A172 (cell line): ENCODE results near the gene TTC24. TPM values are rescaled to one million over a fixed set of nuclear protein-coding genes. Genes with fewer than 3 reads are reported as not detected.
"Not testable (repeated sequence)": the region's sequence is repeated elsewhere in the genome, so short reads cannot be mapped to it uniquely, and the experiment has no call there.

ENCODE experiments used
- DNase-seq: peaks from one replicate; pipeline ENCODE4 v3.0.0-alpha.2; 2015; ENCODE audit warnings: low spot score
- total RNA-seq: library from RNA; depleted of rRNA; stranded (reverse); fragments of >200 nt; shearing (Covaris generic); gene quantifications from 2 replicates; pipeline ENCODE4 v1.2.3, GENCODE V29; 2014; rRNA removed

TTC24 gene
- total RNA-seq = not detected in 2 replicates

DNA sequence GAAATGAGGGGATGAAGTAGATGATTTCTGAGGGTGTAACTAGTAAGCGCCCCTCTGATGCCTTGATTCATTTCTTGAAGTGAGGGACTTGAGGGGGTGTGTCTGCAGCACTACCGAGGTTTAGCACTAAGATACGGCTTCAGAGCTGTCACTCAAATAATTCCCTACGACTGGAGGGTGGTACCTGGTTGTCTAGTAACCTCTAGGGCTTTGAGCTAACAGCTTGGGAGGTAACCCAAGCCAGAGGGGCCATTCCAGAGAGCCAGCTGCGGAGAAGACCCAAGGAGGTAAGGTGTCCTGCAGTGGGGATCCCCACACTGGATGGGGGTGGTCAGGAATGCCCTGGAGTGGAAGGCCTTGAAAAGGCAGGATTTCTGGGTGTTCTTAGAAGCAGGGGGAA, at the start of gene TTC24:
TTC24 (plus strand) TSS at position 252 of the 400 bp plus-strand sequence. CDS start 1,642 bp downstream, outside the sequence.
- no peak for DNase-seq

DNA sequence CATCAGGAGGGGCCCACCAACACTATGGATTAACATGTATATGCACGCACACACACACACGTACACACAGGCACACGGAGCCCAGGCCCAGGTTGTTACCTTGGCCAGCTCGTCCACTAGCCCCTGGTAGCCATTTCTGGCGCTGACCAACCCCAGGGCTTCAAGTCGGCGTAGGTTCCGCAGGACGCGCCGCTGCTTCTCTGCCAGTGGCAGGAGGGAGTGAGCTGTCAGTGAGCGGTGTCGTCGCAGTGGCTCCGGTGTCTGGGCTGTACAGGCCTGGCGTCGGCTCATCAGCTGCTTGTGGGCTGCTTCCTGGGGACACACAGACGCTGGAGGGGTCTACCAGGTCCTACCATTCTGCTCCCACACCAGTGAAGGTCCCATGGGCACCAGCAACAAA, 49.5 kb upstream of the TTC24 start:
- no peak for DNase-seq

DNA sequence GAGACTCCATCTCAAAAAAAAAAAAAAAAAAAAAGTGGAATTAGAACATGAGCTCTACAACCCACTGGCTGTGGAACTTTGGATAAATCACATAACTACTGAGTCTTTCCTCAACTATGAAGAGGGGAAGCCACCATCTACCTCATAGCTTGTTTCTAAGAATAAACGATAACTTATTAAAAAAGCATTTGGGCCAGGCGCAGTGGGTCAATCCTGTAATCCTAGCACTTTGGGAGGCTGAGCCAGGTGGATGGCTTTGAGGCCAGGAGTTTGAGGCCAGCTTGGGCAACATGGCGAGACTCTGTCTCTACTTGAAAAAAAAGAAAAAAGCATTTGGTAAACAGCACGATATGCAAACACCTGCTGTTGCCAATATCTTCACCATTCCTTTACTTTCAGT, 47.1 kb upstream of the TTC24 start:
- no peak for DNase-seq

DNA sequence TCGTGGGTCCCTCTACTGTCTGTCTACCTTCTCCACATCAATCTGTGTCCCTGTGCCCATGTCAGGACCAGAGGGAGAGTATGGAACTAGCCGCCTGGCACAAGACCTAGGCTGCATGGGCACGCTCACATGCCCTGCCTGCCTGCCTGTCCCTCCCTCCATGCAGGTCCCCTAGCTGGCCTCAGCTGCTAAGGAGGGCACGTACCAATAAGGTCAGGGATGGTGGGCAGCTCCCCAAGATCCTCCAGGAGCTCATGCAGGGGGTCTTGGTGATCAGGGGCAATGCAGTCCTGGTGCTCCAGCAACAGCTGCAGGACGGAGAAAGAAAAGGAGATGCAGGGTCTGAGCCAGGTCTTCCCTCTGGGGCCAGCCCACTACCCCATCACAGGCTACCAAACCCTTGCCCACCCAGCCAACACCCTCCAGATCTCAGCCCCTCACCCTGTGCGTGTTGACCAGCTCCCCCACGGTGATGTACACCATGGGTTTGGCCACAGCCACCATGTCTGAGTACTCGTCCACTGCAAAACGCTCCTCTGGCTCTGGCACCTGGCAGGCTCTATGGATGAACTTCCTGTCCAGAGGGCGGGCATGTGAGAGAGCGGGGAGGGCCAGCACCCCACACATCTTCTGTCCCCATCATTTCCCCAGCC, 45.8 kb upstream of the TTC24 start:
- no peak for DNase-seq

- DNase-seq = no peak
Measured at GRCh38 chr1:156534424-156535060, 45.0 kb upstream of the TTC24 start.

DNA sequence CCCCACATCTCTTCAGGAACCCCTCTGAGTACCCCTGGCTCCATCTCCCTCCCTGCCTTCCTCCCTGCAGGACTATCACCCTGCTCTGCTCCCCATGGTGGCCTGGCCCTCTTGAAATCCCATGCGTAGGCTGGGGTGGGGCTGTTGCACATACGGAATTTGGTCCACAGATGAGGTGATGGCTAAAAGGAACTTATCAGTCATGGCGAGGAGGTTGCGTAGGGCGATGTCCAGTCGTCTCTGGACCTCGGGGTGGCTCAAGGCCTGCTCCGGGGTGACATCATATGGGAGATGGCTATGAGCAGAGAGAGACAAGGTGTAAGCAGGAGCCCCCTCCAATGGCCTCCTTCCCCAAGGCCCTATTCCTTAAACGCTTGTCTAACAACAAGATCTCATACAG, 42.5 kb upstream of the TTC24 start:
- no peak for DNase-seq

DNA sequence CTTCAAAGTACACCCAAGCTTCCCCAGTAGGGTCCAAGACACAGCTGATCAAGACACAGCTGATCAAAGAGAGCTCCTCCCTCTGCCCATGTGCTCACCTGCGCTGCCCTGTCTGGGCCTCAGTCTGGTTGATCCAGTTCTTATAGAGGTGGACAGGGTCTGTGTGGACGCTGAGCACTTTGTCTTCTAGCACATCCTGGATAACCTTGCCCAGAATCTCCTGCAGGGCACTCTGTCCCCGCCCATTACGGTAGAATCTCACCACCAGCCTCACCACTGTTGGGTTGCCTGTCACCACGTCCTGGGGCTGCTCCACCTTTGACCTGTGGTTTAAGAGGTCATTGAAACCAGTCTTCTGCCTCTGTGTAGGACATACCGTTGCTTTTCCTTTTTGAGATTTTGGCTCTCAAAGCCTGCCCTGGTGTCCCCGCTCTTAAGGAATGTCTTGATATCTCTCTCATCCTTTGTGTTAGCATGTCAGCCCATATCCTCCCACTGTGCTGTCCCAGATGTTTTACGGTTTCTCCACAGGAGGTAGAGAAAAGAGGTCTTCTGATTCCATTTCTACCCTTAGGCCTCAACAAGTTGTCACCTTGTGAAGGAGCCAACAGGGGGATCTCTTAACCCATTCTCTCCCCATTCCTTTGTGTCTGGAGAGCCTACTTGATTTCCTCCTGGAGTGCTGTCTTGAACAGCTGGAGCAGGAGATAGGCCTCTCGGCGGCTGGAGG, 40.6 kb upstream of the TTC24 start:
- DNase-seq = no peak

DNA sequence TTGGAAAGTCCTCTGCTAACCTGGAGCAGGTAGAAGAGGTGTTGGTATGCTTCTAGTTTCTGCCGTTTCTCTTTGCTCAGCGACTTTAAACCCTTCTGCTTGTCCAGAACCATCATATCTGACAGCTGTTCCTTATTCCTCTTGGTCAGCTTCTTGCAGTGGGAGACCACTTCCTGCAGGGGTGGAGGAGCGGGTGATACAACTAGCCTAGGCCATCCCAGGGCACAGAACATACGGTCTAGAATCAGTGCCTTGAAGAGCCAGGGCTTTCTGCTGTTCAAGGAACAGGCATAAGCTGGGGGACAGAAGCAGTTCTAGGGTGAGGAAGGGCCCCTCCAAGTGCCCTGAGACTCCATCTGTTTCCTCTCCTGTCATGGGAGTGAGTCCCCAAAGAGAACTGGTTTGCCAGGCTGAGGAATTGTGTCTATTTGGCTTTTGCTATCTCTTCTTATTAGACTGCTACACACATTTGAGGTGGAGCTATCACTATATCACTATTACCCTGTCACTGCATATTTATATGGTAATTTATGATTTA, 39.6 kb upstream of the TTC24 start:
- no peak for DNase-seq

GRCh38 chr1:156540955-156541354, 38.6 kb upstream of the TTC24 start:
- DNase-seq = no peak

DNA sequence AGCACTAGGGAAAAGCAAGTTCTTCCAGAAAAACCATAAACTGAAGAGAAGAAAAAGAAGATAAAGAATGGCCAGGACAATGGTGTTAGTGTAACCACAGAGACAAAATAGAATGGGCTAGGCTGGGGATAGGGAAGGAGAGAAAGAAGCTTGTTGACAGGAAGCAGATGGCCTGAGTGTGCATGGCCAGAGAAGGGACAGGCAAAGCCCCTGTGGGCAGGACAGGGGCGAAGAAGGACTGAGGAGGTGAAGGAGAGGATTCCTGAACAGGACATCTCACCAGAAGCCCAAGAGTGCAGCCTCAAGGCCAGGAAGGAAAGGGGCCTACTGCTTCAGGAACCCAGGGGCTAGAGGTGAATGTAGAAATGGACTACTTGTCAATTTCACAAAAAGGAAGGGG, 36.5 kb upstream of the TTC24 start:
- no peak for DNase-seq

- no peak for DNase-seq
Measured at GRCh38 chr1:156544592-156545102, 34.9 kb upstream of the TTC24 start.

GRCh38 chr1:156546267-156546666, 33.3 kb upstream of the TTC24 start:
- DNase-seq = no peak

- no peak for DNase-seq
Measured at GRCh38 chr1:156547434-156547833, 32.1 kb upstream of the TTC24 start.

DNA sequence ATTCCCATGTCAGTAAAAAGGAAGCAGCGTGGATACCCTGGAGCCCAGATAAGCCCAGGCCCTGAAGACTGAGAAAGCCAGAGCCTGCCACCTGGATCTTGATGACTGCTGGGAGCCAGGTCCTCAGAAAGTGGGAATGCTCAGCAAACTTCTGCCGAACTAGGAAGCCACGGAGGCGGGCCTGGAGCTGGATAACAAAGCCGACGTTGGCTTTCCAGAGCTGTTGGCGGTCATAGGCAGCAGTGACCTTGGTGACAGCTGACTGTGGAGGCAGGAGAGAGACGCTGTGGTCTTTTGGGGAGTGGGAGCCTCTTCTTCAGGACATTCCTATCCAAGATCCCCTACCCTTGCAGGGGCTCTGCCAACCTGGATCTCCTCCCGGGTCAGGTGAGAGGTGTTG, 31.5 kb upstream of the TTC24 start:
- no peak for DNase-seq

DNA sequence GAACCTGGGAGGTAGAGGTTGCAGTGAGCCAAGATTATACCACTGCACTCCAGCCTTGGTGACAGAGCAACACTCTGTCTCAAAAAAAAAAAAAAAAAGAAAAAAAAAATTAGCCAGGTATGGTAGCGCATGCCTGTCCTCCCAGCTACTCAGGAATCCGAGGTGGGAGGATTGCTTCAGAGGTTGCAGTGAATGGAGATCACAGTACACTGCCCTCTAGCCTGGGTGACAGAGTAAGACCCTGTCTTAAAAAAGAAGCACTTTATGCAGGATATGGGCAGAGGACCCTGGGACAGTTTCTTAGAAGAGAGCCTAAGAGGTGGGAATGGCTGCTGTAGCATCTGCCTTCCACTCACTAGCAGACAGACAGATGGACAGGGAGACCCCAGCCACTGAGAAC, 30.1 kb upstream of the TTC24 start:
- no peak for DNase-seq

DNA sequence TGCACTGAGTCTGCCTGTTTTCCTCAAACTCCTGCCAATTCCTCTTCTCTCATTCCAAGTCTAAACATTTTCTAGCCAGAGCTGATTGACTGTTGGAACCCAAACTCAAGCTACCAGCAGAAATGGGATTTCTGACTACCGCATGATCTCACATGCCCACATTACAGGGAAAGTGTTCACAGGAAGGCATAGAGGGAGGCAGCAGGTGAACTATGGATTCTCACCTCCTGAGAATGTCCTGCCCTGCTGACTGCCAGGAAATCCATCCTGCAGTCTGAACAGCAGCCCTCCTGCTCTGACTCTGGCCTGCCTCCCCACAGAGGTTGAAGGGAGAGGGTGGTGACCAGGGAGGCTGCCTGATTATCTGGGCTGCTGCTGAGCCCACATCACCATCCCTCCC, 29.7 kb upstream of the TTC24 start:
- DNase-seq = no peak

DNA sequence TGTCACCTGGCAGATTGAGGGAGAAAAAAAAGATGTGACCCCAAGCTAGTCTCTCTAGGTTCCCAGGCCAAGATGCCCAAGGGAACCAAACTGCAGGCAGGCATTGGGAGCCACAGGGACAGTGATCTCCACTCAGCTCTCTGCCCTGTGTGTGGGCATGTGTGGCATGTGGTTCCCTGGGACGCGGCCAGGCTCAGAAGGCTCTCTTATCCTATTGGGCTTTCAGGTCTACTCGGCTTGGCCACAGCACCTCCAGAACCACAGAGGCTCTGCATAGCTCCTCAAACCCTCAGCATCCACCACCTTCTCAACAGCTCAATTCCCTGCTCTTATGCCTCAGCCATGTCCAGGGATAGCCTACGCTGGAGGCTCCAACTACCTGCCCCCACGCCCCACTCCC, 29.2 kb upstream of the TTC24 start:
- no peak for DNase-seq

DNA sequence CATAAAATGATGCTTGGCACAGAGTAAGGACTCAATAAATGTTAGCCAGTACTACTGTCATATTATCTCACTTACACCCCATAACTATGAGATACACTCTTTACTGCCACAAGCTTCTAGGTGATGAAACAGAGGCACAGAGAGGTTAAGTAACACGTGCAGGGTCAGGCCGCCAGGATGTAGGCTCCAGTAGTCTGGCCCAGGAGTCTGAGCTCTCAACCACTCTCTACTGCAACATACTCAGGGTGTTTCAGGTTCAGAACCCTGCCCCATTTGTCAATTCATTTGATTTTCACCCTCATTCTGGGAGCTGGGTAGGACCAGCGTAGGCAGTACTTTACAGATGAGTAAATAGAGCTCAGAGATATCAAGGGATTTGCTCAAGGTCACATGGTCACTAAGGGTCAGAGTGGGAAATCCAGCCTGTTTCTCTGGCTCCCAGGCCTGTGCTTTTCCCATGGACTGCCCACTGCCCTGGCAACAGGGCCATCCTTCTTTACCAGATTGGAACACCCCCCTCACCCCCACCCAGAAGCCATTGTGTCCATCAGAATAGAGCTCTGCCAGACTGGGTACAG, 28.4 kb upstream of the TTC24 start:
- DNase-seq = no peak

GRCh38 chr1:156551869-156552268, 27.7 kb upstream of the TTC24 start:
- DNase-seq = peak; percentile 81

DNA sequence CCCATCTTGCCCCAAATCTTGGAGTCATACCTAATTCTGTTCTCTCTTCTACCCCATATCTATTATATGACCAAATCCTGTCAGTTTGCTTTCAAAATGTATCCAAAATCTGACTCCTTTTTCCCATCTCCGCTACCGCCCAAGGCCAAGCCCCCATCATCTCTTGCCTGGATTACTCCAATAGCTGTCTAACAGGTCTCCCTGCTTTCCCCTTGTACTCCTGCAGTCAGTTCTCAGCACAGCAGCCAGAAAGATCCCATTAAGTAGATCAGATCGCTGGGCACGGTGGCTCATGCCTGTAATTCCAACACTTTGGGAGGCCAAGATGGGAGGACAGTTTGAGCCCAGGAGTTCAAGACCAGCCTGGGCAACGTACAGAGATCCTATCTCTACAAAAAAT, 27.0 kb upstream of the TTC24 start:
- no peak for DNase-seq

- not testable (repeated sequence) for DNase-seq
Measured at GRCh38 chr1:156552937-156553336, 26.6 kb upstream of the TTC24 start.

DNA sequence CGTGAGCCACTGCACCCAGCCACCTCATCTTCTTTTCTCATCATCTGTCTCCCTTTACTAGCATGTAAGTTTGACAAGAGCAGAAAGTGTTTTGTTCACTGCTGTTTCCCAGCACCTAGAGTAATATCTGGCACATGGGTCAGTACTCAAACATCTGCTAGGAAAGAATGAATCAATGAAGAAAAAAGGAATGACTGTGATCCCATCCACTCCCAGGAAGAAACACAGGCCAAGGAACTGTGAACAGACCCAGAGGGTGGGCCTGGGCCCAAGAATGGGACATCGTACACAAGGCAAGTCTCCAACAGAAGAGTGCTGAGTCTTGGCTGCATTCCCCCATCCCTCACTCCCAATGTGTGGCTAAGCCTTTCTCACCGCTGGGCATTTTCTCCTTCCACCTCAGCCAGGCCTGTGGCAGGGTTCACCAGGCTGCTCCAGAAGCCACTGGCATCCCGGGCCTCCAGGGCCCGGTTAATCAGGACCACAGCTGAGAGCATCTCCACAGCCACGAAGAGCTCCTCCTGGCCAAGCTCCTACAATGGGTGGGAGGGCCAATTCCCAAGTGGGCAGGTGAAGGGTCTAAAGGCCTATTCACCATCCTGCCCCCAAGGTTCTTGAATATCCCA, 25.6 kb upstream of the TTC24 start:
- DNase-seq = no peak
